A549 (cell line): Measurements from ENCODE around the gene GRPEL2. TPM values are rescaled to one million over a fixed set of nuclear protein-coding genes. Genes with fewer than 3 reads are reported as not detected.
A peak's percentile ranks its signal among the peaks of the same experiment; 100 is the strongest.
"Not testable (repeated sequence)": the region's sequence is repeated elsewhere in the genome, so short reads cannot be mapped to it uniquely, and the experiment has no call there.

Experiments used
- ATAC-seq, 2 experiments: fragments of 200-7000 bp in 1 of 2; fragments of >200 bp in 1 of 2; cut with Nextera tagmentation in 1 of 2; cut with Tn5 transposase in 1 of 2; 3 replicates each; pipeline versions ENCODE4 v1.8.0 to v1.9.1; 2018 to 2020; ENCODE audit warnings: mild to moderate bottlenecking in 1 of 2, moderate library complexity in 1 of 2
- CTCF ChIA-PET: fragments of 300-600 bp; sonication (Branson Sonifier 250); formaldehyde crosslinking; extraction: SDS; loops from one replicate; lab custom pipeline; 2021; ENCODE audit warnings: antibody characterized with exemption, inconsistent platforms; lab: Yijun Ruan, JAX
- POLR2A ChIA-PET: fragments of 350-600 bp; formaldehyde crosslinking; extraction: SDS; loops from one replicate; lab custom pipeline; 2021; ENCODE audit warnings: antibody characterized with exemption, inconsistent platforms; lab: Yijun Ruan, JAX
- DNase-seq, 2 experiments: peaks; one replicate each; pipeline versions ENCODE4 v3.0.0 to v3.0.0-alpha.2; 2011 to 2016; ENCODE audit warnings: low read depth in 1 of 2, low spot score in 1 of 2
- FAIRE-seq: peaks from 2 replicates; lab custom pipeline; 2011; peaks lifted over from hg19 to GRCh38; lab: Jason Lieb, UNC
- H3K27ac ChIP-seq, 2 experiments: fragments of >200 bp; sonication (Bioruptor Twin); formaldehyde crosslinking; 3 replicates each; pipeline ENCODE4 v1.5.1; 2016 to 2017
- H3K4me1 ChIP-seq: fragments of >200 bp; sonication (Bioruptor Twin); formaldehyde crosslinking; 3 replicates; pipeline ENCODE4 v1.6.1; 2016
- H3K4me2 ChIP-seq: fragments of >200 bp; sonication (Bioruptor Twin); formaldehyde crosslinking; 3 replicates; pipeline ENCODE4 v1.6.1; 2016
- H3K4me3 ChIP-seq: fragments of >200 bp; sonication (Bioruptor Twin); formaldehyde crosslinking; 3 replicates; pipeline ENCODE4 v1.5.1; 2016
- H3K9me3 ChIP-seq: fragments of >200 bp; sonication (Bioruptor Twin); formaldehyde crosslinking; 3 replicates; pipeline ENCODE4 v1.6.1; 2016
- EHMT2 ChIP-seq: fragments of 200-600 bp; sonication (generic); IDR thresholded peaks from 2 replicates; pipeline ENCODE4 v1.6.1; 2016; ENCODE audit warnings: antibody characterized with exemption, low read depth, mild to moderate bottlenecking, moderate library complexity
- EP300 ChIP-seq, 2 experiments: fragments of >200 bp; sonication (Bioruptor Twin); formaldehyde crosslinking; IDR thresholded peaks; 2 replicates in 1 of 2; 3 replicates in 1 of 2; pipeline ENCODE4 v1.6.1; 2016 to 2017
- ESRRA ChIP-seq: fragments of 150-350 bp; IDR thresholded peaks from 2 replicates; pipeline ENCODE4 v1.6.1; 2014; ENCODE audit warnings: mild to moderate bottlenecking, low read length, borderline replicate concordance
- FOSL2 ChIP-seq, 2 experiments: fragments of 450-650 bp in 1 of 2; fragments of >200 bp in 1 of 2; sonication (Bioruptor Twin) in 1 of 2; formaldehyde crosslinking; IDR thresholded peaks; 2 replicates each; pipeline versions ENCODE4 v1.5.0 to v1.6.1; 2016 to 2020; ENCODE audit warnings: mild to moderate bottlenecking in 1 of 2, moderate library complexity in 1 of 2
- GATA3 ChIP-seq: IDR thresholded peaks from 2 replicates; pipeline ENCODE4 v1.6.1; 2012; ENCODE audit warnings: borderline replicate concordance
- HDAC2 ChIP-seq: fragments of 200-600 bp; sonication (generic); IDR thresholded peaks from 2 replicates; pipeline ENCODE4 v1.6.1; 2016
- HOXB13 ChIP-seq: fragments of 250-450 bp; sonication (Bioruptor Pico); IDR thresholded peaks from 2 replicates; pipeline ENCODE4 v1.5.0; 2020; ENCODE audit warnings: low read depth, mild to moderate bottlenecking, moderate library complexity
- KDM5A ChIP-seq: fragments of 200-600 bp; sonication (generic); IDR thresholded peaks from 2 replicates; pipeline ENCODE4 v1.6.1; 2016; ENCODE audit warnings: antibody characterized with exemption, mild to moderate bottlenecking
- MAZ ChIP-seq: fragments of 150-350 bp; IDR thresholded peaks from 2 replicates; pipeline ENCODE4 v1.6.1; 2014; ENCODE audit warnings: antibody characterized with exemption, low read depth, low read length, borderline replicate concordance
- NFE2L2 ChIP-seq: fragments of 150-350 bp; conservative IDR thresholded peaks from 2 replicates; pipeline ENCODE4 v1.6.1; 2014; ENCODE audit warnings: low read length
- POLR2A ChIP-seq: IDR thresholded peaks from 2 replicates; pipeline ENCODE4 v1.6.1; 2012; ENCODE audit warnings: mild to moderate bottlenecking, low read length
- RFX5 ChIP-seq: fragments of 450-650 bp; IDR thresholded peaks from 2 replicates; pipeline ENCODE4 v1.7.1; 2014; ENCODE audit warnings: antibody characterized with exemption, mild to moderate bottlenecking, moderate library complexity
- RNF2 ChIP-seq: fragments of 200-600 bp; sonication (generic); IDR thresholded peaks from 2 replicates; pipeline ENCODE4 v1.6.1; 2016; ENCODE audit warnings: low read depth, mild to moderate bottlenecking, antibody characterized with exemption, moderate library complexity, borderline replicate concordance
- SREBF2 ChIP-seq: fragments of 450-650 bp; IDR thresholded peaks from 2 replicates; pipeline ENCODE4 v1.6.1; 2014; ENCODE audit warnings: mild to moderate bottlenecking, moderate library complexity
- TFCP2L1 ChIP-seq: fragments of 250-450 bp; sonication (Bioruptor Pico); IDR thresholded peaks from 2 replicates; pipeline ENCODE4 v1.5.0; 2021; ENCODE audit warnings: mild to moderate bottlenecking
- TP53 ChIP-seq: fragments of 250-450 bp; sonication (Bioruptor Pico); IDR thresholded peaks from 2 replicates; pipeline ENCODE4 v1.5.0; 2021; ENCODE audit warnings: mild to moderate bottlenecking, moderate library complexity
- ZC3H11A ChIP-seq: fragments of 450-650 bp; IDR thresholded peaks from 2 replicates; pipeline ENCODE4 v1.6.1; 2014; ENCODE audit warnings: antibody characterized with exemption, mild to moderate bottlenecking
- ZFP36 ChIP-seq: fragments of 450-650 bp; IDR thresholded peaks from 2 replicates; pipeline ENCODE4 v1.6.1; 2014; ENCODE audit warnings: borderline replicate concordance; ENCODE audit not compliant: partially characterized antibody
- WGBS: methylation state at CpG from one replicate; pipeline ENCODE4 v1.1.6; 2017; ENCODE audit errors: missing lambda C conversion rate; 5-methylcytosine and 5-hydroxymethylcytosine counted together
- polyA plus RNA-seq, 4 experiments: library from polyadenylated mRNA; depleted of rRNA in 3 of 4; stranded (reverse); fragments of >200 nt; fragmentation: RNase III in 1 of 4; extraction: RNeasy Plus Mini Kit Qiagen cat#74134 plus additional on column Dnase treatment in 1 of 4; gene quantifications; 2 replicates in 3 of 4; 3 replicates in 1 of 4; pipeline ENCODE4 v1.2.3, GENCODE V29; 2011 to 2017
- TF ChIP-seq, protein P1 (sequence below): IDR thresholded peaks from 2 replicates; pipeline ENCODE4 v1.6.1; 2012
- TF ChIP-seq, protein P2 (sequence below): fragments of >200 bp; sonication (Bioruptor Twin); formaldehyde crosslinking; IDR thresholded peaks from 3 replicates; pipeline ENCODE4 v1.5.1; 2016
- TF ChIP-seq, protein P3 (sequence below): fragments of 250-450 bp; sonication (Bioruptor Pico); IDR thresholded peaks from 2 replicates; pipeline ENCODE4 v1.5.0; 2020; ENCODE audit warnings: low read depth, mild to moderate bottlenecking, moderate library complexity

The GRPEL2 gene
- polyA plus RNA-seq, 2 of the 4 experiments (the other 2 are of a cell fraction) = 10.4 to 26.4 TPM

DNA sequence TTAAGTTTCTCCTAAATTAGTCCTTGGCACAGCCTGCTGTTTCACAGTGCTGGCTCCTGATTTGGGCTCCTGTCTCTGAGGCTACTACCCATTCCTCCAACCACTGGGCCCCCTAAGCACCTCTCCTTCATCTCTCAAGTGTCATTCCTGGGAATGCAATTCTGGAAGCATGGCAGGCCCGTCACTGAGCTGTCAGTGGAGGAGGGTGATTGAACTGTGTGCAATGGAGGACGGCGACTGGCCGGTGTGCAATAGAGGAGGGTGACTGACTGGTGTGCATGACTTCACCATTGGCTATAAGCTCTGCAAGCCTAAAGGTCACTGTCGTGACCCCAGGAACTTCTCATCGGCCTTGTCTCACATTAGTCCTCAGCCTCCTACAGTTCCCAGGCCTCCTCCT, 46.2 kb downstream of the GRPEL2 start:
- H3K27ac ChIP-seq = no peak overlapping the region
- FAIRE-seq (no peak), DNase-seq (no peak)
- no peak overlapping the region for H3K4me3 ChIP-seq
- CTCF ChIA-PET = interaction anchor here (1.5 to 44.9 kb wide), 4 partner anchors 10 to 227 kb away, joined by 3 to 1709 read pairs (median 152); partner anchors contain the start of gene IL17B
- H3K9me3 ChIP-seq = no peaks in the 10 kb centered on the region
- no peak for TF ChIP-seq HDAC2
- no peak for TF ChIP-seq FOSL2 (IDR thresholded peaks at IDR 0.05)
- TF ChIP-seq FOSL2 (CRISPR knock-in tag; IDR thresholded peaks at IDR 0.05) = no peak
- no peak for TF ChIP-seq ESRRA
- no peak for TF ChIP-seq EHMT2
- TF ChIP-seq, all 56 proteins: peak for 0
- no peak for ATAC-seq
- 82% methylated on average over 6 of the region's 6 CpGs for WGBS
- Histone ChIP-seq H3K4me2 (no peak overlapping the region), H3K4me1 (no peaks in the 10 kb centered on the region; the same call in 2 of the 3 replicates)
- POLR2A ChIA-PET = no interaction called here

DNA sequence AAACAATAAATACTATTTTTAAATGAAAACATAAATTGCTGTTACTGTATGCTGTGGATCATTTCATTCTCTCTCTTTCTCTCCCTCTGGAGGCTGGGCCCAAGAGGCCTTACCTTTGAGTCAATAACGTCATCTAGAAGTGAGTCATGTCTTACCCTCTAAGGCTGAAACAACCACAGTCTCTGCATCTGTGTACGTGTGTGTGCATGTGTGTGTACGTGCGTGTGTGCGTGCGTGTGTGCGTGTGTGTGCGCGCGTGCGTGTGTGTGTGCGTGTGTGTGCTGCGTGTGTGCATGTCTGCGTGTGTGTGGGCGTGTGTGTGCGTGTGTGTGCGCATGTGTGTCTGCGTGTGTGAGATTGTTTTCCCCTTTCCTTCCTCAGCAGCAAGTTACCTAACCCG, 47.4 kb downstream of the GRPEL2 start:
- peak; percentile 58 to 73; a peak in 4 of 6 replicates for ATAC-seq
- no peak overlapping the region for H3K4me2 ChIP-seq
- no peak for TF ChIP-seq ZC3H11A
- TF ChIP-seq, protein P1, sequence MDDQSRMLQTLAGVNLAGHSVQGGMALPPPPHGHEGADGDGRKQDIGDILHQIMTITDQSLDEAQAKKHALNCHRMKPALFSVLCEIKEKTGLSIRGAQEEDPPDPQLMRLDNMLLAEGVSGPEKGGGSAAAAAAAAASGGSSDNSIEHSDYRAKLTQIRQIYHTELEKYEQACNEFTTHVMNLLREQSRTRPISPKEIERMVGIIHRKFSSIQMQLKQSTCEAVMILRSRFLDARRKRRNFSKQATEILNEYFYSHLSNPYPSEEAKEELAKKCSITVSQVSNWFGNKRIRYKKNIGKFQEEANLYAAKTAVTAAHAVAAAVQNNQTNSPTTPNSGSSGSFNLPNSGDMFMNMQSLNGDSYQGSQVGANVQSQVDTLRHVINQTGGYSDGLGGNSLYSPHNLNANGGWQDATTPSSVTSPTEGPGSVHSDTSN = no peak
- no peak for TF ChIP-seq TP53 (CRISPR knock-in tag)
- no peak for TF ChIP-seq SREBF2
- TF ChIP-seq, protein P2, sequence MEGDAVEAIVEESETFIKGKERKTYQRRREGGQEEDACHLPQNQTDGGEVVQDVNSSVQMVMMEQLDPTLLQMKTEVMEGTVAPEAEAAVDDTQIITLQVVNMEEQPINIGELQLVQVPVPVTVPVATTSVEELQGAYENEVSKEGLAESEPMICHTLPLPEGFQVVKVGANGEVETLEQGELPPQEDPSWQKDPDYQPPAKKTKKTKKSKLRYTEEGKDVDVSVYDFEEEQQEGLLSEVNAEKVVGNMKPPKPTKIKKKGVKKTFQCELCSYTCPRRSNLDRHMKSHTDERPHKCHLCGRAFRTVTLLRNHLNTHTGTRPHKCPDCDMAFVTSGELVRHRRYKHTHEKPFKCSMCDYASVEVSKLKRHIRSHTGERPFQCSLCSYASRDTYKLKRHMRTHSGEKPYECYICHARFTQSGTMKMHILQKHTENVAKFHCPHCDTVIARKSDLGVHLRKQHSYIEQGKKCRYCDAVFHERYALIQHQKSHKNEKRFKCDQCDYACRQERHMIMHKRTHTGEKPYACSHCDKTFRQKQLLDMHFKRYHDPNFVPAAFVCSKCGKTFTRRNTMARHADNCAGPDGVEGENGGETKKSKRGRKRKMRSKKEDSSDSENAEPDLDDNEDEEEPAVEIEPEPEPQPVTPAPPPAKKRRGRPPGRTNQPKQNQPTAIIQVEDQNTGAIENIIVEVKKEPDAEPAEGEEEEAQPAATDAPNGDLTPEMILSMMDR = no peak
- TF ChIP-seq TFCP2L1 = no peak
- no peak for TF ChIP-seq RNF2
- TF ChIP-seq, protein P3, sequence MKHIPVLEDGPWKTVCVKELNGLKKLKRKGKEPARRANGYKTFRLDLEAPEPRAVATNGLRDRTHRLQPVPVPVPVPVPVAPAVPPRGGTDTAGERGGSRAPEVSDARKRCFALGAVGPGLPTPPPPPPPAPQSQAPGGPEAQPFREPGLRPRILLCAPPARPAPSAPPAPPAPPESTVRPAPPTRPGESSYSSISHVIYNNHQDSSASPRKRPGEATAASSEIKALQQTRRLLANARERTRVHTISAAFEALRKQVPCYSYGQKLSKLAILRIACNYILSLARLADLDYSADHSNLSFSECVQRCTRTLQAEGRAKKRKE (CRISPR knock-in tag) = no peak
- TF ChIP-seq EP300 (IDR thresholded peaks at IDR 0.05) = no peak
- no peak for TF ChIP-seq ESRRA
- TF ChIP-seq GATA3 = no peak
- no peak for TF ChIP-seq KDM5A
- no peak for TF ChIP-seq NFE2L2
- TF ChIP-seq POLR2A = no peak
- no peak for TF ChIP-seq ZFP36
- no peak for TF ChIP-seq RFX5
- TF ChIP-seq MAZ = no peak
- TF ChIP-seq HOXB13 (CRISPR knock-in tag) = no peak
- H3K27ac ChIP-seq = no peak overlapping the region
- ChIA-PET POLR2A (no interaction called here), CTCF (interaction anchor here (0.5 to 44.9 kb wide), 5 partner anchors 11 to 518 kb away, joined by 3 to 1709 read pairs (median 71); partner anchors contain the start of gene IL17B)
- peak in 1 of 2 experiments; percentile 28 for DNase-seq
- no peak overlapping the region for H3K4me3 ChIP-seq
- H3K4me1 ChIP-seq = no peaks in the 10 kb centered on the region; the same call in 2 of the 3 replicates
- FAIRE-seq = no peak
- H3K9me3 ChIP-seq = no peaks in the 10 kb centered on the region
- 73% methylated on average over 19 of the region's 19 CpGs for WGBS

DNA sequence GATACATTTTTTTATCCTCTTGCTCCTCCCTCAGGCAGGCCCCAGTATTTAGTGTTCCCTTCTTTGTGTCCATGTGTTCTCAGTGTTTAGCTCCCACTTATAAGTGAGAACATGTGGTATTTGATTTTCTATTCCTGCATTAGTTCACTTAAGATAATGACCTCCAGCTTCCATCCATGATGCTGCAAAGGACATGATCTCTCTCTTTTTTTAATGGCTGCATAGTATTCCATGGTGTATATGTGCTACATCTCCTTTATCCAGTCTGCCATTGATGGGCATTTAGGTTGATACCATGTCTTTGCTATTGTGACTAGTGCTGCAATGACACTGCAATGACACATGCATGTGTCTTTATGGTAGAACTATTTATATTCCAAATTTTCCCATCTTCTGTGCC, 49.7 kb downstream of the GRPEL2 start:
- H3K4me2 ChIP-seq, FAIRE-seq, POLR2A ChIA-PET, H3K4me3 ChIP-seq, H3K9me3 ChIP-seq, H3K27ac ChIP-seq, ATAC-seq, H3K4me1 ChIP-seq, DNase-seq: not testable (repeated sequence)
- CTCF ChIA-PET = interaction anchor here (0.6 to 44.9 kb wide), 7 partner anchors 8 to 224 kb away, joined by 3 to 1709 read pairs (median 4); partner anchors contain the start of gene IL17B
